GM19193 (cell line): Measurements from ENCODE around the gene CYP2A7.
"Not testable (repeated sequence)": the region's sequence is repeated elsewhere in the genome, so short reads cannot be mapped to it uniquely, and the experiment has no call there.

Source experiments
- POLR2A ChIP-seq: IDR thresholded peaks from 4 replicates; pipeline ENCODE4 v1.6.1; 2011; ENCODE audit not compliant: insufficient read depth, insufficient read length; ENCODE audit errors: extremely low read depth

The CYP2A7 gene, protein sequence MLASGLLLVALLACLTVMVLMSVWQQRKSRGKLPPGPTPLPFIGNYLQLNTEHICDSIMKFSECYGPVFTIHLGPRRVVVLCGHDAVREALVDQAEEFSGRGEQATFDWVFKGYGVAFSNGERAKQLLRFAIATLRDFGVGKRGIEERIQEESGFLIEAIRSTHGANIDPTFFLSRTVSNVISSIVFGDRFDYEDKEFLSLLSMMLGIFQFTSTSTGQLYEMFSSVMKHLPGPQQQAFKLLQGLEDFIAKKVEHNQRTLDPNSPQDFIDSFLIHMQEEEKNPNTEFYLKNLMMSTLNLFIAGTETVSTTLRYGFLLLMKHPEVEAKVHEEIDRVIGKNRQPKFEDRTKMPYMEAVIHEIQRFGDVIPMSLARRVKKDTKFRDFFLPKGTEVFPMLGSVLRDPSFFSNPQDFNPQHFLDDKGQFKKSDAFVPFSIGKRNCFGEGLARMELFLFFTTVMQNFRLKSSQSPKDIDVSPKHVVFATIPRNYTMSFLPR

GRCh38 chr19:40882062-40882461 lies at the start of gene CYP2A7:
TSS of gene CYP2A7 (minus strand) at chr19:40882231. CDS start at chr19:40882210, 21 bp downstream.
- TF ChIP-seq POLR2A: not testable (repeated sequence)

DNA sequence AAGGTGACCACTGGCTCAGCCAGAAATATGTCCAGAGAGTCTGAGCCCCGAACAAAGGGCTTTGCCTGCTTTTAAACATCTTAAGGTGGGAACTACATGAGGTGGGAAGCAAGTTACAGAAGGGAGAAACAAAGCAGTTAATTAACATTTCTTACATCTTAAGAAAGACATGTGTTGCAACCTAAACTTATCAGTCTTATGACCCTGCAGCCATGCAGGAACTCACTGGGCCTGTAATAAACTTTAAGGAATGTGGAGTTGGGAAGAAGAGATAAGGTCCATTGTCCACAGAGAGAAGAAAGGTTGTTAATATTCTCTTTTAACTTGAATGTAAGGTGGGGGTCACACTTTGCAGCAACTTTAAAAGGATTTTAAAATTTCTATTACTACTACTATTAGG lies 46.8 kb upstream of the CYP2A7 start:
- no peak for TF ChIP-seq POLR2A

- no peak for TF ChIP-seq POLR2A
Measured at GRCh38 chr19:40927567-40927966, 45.5 kb upstream of the CYP2A7 start.

DNA sequence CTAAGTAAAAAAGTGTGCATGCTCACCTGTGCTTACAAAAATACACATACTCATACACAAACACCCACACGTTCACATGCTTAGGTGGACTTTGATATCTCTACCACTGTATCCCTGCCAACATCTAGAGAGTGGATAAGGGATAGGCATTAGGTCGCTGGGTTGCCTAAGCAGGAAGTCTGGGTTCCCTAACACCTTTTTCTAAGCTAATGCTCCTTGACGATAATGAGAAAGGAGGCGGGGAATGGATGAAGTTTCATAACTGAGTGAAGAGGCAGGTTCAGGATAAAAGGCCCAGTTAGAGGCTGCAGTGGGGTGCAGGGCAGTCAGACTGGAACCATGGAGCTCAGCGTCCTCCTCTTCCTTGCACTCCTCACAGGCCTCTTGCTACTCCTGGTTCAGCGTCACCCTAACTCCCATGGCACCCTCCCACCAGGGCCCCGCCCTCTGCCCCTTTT lies 41.9 kb upstream of the CYP2A7 start:
- no peak for TF ChIP-seq POLR2A

GRCh38 chr19:40921005-40921897 lies 39.2 kb upstream of the CYP2A7 start:
- TF ChIP-seq POLR2A: no peak

DNA sequence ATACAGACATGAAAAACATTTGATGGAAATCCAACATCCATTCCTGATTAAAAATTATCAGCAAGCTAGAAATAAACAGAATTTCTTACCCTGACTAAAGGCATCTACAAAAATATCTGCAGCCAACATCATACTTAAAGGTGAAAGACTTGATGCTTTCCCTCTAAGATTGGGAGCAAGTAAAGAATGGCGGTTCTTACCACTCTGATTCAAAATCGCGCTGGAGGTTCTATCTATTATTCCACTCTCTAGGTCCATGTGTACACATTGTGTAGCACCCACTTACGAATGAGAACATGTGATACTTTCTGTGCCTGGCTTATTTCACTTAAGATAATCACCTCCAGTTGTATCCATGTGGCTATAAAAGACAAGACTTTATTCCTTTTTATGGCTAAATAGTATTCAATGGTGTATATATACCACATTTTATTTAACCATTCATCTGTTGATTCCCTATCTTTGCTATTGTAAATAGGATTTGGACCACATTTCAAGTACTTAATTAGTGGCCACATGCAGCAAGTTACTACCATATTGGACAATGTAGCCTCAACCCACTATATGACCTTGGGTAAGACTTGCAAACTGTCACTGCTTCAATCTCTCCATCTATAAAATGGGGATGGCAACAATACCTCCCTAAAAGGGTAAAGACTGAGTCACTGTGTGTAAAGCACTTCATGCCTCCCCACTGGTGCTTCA lies 38.4 kb upstream of the CYP2A7 start:
- TF ChIP-seq POLR2A: no peak

GRCh38 chr19:40908976-40909375 lies 26.9 kb upstream of the CYP2A7 start:
- no peak for TF ChIP-seq POLR2A

DNA sequence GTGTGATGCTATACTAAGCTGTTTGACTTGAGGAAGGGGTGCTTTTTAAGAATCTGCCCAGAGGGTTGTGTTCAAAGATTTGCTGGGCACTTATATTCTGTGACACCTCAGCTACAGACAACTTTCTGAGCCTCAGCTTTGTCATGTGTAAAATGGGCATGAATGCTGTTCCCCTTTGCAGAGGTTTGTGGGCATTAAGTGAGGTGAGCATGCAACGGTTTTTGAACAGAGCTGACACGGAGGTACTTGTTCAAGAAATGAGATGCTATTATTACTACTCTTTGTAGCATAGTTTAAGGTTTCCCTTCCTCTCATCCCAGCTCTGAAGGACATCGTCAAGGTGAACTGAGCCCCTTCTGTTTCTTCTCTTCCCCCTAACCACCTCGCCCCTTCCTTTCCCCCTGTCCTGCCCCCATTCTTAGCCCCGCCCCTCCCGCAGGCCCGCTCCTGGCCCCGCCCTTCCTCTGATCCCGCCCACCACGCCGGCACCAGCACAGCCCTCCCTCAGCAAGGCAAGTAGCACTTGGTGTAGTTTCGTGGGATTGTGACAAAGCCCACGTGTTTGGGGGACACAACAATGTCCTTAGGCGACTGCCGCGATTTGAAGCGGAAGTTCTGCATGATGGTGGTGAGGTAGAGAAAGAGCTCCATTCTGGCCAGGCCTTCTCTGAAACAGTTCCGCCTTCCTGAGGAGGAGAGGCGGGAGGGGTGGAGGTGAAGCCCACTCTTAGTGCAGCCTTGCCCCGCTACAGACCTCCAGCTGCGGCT lies 26.1 kb upstream of the CYP2A7 start:
- no peak for TF ChIP-seq POLR2A

GRCh38 chr19:40906512-40906911 lies 24.5 kb upstream of the CYP2A7 start:
- no peak for TF ChIP-seq POLR2A

- TF ChIP-seq POLR2A: no peak
Measured at GRCh38 chr19:40896418-40896796, 14.4 kb upstream of the CYP2A7 start.

DNA sequence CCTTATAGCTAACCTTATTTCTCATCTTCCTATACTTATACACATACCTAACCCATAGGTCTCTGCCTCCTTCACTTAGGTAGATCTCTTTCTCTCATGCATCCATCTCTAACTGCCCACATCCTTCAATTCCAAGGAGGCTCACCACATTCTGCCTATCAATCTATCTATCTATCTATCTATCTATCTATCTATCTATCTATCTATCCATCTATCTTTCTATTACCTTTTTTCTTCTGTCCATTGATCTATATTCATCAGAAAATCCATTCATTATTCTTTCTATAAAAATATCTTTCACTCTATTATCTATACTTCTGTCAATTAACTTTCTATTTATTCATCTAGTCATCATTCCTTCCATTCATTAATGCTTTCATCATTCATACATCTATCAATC lies 11.1 kb upstream of the CYP2A7 start:
- TF ChIP-seq POLR2A: no peak

GRCh38 chr19:40889366-40889765 lies 7.3 kb upstream of the CYP2A7 start:
- no peak for TF ChIP-seq POLR2A

- TF ChIP-seq POLR2A: no peak
Measured at GRCh38 chr19:40888191-40888590, 6.2 kb upstream of the CYP2A7 start.

GRCh38 chr19:40872209-40872608 lies 9.8 kb downstream of the CYP2A7 start:
- TF ChIP-seq POLR2A: no peak

- no peak for TF ChIP-seq POLR2A
Measured at GRCh38 chr19:40867701-40868100, 14.3 kb downstream of the CYP2A7 start.

- TF ChIP-seq POLR2A: no peak
Measured at GRCh38 chr19:40862785-40863184, 19.2 kb downstream of the CYP2A7 start.
